ENCODE measurements around the gene DNAAF3.

Gene DNAAF3

GRCh38 chr19:55115446-55116065, 50.9 kb downstream of the DNAAF3 start:
- DNase-seq: no peak

DNA sequence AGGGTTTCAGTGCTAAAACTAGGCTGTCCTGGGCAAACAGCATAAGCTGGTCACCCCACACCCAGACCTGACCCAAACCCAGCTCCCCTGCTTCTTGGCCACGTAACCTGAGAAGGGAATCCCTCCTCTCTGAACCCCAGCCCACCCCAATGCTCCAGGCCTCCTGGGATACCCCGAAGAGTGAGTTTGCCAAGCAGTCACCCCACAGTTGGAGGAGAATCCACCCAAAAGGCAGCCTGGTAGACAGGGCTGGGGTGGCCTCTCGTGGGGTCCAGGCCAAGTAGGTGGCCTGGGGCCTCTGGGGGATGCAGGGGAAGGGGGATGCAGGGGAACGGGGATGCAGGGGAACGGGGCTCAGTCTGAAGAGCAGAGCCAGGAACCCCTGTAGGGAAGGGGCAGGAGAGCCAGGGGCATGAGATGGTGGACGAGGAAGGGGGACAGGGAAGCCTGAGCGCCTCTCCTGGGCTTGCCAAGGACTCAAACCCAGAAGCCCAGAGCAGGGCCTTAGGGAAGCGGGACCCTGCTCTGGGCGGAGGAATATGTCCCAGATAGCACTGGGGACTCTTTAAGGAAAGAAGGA, 51.8 kb downstream of the DNAAF3 start:
- DNase-seq: no peak

DNA sequence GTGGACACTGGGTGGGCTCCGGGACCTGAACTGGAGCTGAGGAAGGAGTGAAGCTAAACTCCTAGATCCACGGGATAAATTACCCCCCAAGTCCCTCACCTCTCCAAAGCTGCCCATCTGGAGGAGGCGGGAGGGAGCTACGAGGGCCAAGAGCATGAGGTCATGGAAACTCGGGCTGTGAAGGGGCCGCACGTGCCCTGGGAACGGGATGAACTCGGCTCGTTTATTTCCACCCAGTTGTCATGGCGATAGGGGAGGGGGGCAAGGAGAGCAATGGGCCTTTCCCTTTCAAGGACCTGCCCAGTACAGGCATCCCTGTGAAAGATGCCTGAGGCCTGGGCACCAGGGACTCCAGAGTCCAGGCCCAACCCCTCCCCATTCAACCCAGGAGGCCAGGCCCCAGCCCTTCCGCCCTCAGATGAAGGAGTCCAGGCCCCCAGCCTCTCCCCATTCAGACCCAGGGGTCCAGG, 52.8 kb downstream of the DNAAF3 start:
- DNase-seq: no peak

- no peak for DNase-seq
Measured at GRCh38 chr19:55112777-55113569, 53.4 kb downstream of the DNAAF3 start.

DNA sequence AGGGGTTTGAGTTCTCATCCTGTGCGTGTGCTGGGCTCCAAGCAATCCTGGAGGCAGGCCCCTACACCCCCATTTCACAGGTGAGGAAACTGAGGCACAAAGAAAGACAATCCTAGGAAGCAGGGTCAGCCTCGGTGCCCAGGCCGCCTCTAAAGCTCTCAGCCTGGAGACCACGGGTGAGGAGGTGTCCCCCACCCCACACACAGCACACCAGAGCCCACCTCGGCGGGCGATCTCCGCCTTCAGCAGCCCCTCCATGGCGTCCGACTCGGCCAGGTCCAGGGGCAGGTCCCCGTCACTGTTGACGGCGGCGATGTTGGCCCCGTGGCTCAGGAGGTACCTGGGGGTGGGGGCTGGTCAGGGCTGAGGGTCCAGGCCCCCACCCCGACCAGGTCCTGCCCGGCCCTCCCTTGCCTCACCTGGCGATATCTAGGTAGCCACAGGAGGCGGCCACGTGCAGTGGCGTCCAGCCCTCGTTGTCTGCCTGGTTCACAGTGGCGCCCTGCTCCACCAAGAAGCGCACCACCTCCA, 54.1 kb downstream of the DNAAF3 start:
- DNase-seq: no peak

DNA sequence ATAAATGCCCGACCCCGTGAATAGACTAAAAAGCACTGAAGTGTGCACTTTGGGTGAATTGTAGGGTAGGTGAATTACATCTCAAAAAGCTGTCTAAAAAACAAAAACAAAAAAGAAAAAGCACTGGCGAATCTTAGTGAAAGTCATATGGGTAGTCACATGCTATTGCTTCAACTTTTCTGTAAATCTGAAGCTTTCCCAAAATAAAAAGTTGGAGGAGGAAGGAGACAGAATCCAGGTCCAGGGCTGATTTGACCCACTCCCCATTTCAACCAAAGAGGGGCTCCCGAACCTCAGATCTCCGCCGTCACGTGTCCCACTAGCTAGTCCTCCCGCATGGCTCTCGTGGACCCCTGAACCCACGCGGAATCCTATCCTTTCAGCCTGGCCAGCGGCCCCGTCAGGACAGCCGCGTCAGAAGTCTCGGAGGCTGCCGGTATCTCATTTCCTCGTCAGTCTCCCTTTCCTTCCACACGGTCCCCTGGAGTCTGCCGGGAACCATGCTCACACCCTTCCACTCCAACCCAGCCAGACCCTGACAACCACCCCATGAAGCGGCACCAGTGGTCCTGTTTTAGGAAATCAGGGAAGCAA, 55.1 kb downstream of the DNAAF3 start:
- no peak for DNase-seq

DNA sequence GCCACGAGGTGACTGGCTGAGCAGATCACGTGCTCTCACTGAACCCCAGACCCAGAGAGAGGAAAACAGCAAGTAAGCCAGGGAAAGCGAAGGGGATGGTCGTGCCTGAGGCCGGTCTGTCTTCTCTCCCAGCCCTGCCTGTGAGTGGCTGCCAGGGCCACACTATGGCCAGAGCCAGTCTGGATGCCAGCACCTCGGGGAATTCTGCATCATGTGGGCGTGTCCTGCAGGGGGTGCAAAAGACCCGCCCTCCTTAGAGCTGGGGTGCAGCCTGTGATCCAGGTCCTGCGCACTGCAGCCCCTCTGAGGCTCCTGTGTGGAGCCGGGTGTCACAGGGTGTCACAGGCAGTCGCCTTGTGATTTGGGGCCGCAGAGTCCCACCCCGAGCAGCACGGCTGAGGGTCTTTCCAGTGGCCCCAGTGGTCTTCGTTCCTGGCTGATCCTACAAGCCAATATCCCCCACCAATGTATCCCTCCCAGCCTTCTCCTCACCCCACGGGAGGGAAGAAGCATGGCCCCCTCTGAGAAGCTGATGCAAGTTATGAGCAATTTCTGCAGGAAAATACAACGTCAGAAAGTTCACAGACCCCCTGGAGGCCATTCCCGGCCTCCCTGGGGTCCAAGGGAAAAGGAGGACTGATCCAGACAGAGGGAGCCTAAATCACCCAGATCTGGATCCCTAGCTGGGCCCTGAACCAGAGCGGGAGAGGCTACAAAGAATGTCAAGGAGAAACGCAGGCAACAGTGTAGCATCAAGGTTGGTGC, 56.7 kb downstream of the DNAAF3 start:
- no peak for DNase-seq
